SH-SY5Y (cell line): ENCODE results near the gene LAMP1.

Experiments used
- GATA2 ChIP-seq: IDR thresholded peaks from 2 replicates; pipeline ENCODE4 v1.6.1; 2011; ENCODE audit warnings: mild to moderate bottlenecking, low read depth, low read length
- GATA3 ChIP-seq: IDR thresholded peaks from 2 replicates; pipeline ENCODE4 v1.6.1; 2011; ENCODE audit warnings: low read depth, mild to moderate bottlenecking, low read length, moderate library complexity

- TF ChIP-seq GATA2 (no peak), GATA3 (no peak)
Observed at GRCh38 chr13:113258321-113259054, 38.6 kb upstream of the LAMP1 start.
